ENCODE data around the gene SERPINA9. TPM values are rescaled to one million over a fixed set of nuclear protein-coding genes. Genes with fewer than 3 reads are reported as not detected.

Gene SERPINA9
- total RNA-seq, 8 experiments from 2014 or later = 1.3 TPM; not detected in 7

DNA sequence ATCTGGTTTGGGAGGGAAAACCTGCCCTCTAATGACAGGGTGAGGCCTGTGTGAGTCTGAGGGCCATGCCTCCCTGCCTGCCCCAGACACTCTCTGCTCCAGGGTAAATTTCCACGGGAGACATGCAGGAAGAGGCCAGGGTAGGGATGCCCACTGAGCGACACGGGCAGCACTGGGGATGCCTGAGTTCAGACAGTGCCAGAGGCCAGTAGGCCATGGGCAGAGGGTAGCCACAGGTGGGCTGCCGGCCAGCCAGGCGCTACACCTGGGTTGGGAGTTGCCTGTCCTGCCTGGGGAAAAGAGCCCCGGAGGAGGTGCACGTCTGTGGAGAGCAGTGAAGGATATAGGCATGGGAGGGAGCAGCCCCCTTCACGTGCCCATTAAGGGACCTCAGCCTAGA lies 29.6 kb upstream of the SERPINA9 start:
- Histone ChIP-seq H3K27ac (no peak overlapping the region), H3K4me1 (replicated peaks in 1 of 2) (no peaks in the 10 kb centered on the region), H3K4me3 (no peak overlapping the region)
- no peak for ATAC-seq (replicated peaks in 6 of 8)
- WGBS, 10 experiments = 0 to 100% (median 76%) methylated on average over 1 to 3 of the region's 8 CpGs; no CpG with 5 or more reads in 5 of the 10 experiments
- in situ Hi-C loops (cut with MboI; ENCODE audit: low pct_unique_long_range_greater_than_20kb in 2 of 9, low sequenced_read_pairs in 9 of 9, unreplicated experiment in 9 of 9) = no loop called here

DNA sequence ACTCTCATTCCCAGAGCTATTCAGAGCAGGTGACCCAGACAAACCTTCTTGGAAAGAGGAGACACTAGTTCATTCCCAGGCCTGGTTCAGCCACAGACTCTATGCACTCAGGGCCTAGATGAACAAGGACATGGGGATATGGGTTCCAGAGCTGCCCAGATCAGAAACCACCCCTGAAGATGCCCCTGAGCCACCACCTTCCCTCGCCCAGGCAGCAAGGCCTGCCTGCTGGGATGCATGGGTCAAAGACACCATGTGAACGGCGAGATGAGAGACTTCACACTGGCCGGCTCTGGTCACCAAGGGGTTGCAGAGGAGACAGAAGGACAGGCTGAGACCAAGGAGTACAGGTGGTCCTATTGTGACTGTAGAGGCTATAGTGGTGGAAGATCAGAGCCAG lies 29.2 kb upstream of the SERPINA9 start:
- ATAC-seq (replicated peaks in 6 of 8) = no peak
- Histone ChIP-seq H3K27ac (no peak overlapping the region), H3K4me3 (no peak overlapping the region), H3K4me1 (replicated peaks in 1 of 2) (no peaks in the 10 kb centered on the region)
- WGBS, 10 experiments = 46 to 100% (median 73%) methylated on average over 1 to 3 of the region's 4 CpGs; no CpG with 5 or more reads in 6 of the 10 experiments
- in situ Hi-C loops (cut with MboI; ENCODE audit: low pct_unique_long_range_greater_than_20kb in 2 of 9, low sequenced_read_pairs in 9 of 9, unreplicated experiment in 9 of 9) = no loop called here

DNA sequence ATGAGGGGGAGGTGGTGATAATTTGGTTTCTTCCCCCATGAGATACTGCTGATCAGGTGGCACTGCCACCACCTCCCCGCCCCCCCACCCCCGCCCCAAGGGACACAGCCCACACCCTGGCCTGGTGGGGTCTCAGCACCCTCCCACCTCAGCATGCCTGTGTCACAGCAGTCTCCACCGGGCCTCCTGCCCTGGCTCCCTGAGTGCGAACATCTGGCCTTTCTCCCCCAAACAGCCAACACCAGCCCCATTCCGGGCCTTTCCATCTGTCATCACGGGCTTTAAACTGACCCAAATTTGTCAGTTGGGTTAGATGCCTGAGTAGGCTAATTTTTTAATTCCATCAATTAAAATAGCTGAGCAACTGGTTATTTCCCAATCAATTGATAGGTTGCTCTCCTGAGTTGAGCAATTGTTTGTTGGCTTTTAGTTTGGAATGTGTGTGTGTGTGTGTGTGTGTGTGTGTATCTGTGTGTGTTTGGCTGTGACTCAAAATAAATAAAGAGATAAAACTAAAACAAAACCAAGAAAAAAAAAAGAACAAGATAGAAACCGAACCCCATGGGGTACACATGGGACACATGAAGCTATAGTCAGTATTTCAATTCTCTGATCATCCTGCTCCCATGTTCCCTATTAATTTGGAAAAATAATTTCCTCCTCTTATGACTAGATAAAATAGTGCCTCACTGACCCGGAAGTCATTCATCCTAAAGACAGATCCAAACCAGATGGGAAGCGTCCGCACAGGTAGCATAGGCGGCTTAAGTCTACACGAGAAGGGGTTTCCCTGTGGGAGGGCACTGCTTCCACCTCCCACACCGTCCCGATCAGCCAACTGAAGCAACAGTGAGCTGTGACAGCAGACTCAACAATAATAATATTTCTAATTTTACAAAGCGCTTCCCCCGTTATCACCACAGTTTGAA lies 25.9 kb upstream of the SERPINA9 start:
- H3K4me1 ChIP-seq (replicated peaks in 1 of 2) = no peaks in the 10 kb centered on the region
- no peak overlapping the region for H3K4me3 ChIP-seq
- no peak for ATAC-seq (replicated peaks in 6 of 8)
- no peak overlapping the region for H3K27ac ChIP-seq
- 17 to 98% (median 55%) methylated on average over 1 to 10 of the region's 16 CpGs; no CpG with 5 or more reads in 2 of the 10 experiments for WGBS, 10 experiments
- in situ Hi-C loops (cut with MboI; ENCODE audit: low pct_unique_long_range_greater_than_20kb in 2 of 9, low sequenced_read_pairs in 9 of 9, unreplicated experiment in 9 of 9) = no loop called here

DNA sequence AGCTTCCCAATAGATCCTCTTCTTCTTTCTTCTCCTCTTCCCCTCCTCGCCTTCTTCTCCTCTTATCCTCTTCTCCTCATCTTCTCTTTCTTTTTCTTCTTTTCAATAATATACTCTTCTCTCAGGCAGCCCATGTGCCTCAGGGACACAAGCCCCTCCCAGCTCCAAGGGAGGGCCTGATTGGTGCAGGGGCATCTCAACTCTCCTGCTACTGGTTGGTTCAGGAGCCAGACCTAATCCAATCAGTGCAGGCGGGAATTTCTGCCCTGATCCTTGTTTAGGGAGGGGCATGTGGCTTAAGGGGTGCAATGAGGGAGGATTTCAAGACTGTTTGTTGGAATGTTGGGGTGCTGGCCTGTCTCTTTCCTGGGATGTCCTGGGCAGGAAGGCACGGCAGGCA lies 24.3 kb upstream of the SERPINA9 start:
- H3K4me3 ChIP-seq = no peak overlapping the region
- H3K27ac ChIP-seq = no peak overlapping the region
- peak in 1 of 8 experiments; percentile 36 for ATAC-seq (replicated peaks in 6 of 8)
- in situ Hi-C loops (cut with MboI; ENCODE audit: low pct_unique_long_range_greater_than_20kb in 2 of 9, low sequenced_read_pairs in 9 of 9, unreplicated experiment in 9 of 9) = no loop called here
- 28 to 88% (median 63%) methylated on average over 1 to 3 of the region's 3 CpGs; no CpG with 5 or more reads in 3 of the 10 experiments for WGBS, 10 experiments
- no peaks in the 10 kb centered on the region for H3K4me1 ChIP-seq (replicated peaks in 1 of 2)

DNA sequence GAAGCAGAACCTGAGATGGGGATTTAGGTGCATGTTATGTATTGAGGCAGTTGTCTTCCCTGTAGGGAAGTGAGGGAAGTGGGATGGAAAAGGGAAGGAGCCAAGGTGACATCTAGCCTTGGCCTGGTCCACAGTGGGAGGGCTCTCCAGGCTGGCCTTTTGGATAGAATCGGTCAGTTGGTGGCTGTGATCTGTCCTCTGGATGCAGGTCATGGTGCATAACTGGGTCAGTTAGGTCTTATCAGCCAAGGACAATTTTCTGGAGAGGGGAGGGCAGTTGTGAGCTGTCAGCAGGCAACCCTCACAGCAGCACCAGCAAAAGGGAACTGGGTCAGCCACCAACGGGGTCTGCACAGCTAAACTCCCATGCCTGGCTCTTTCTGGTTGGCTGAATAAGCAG lies 23.7 kb upstream of the SERPINA9 start:
- in situ Hi-C loops (cut with MboI; ENCODE audit: low pct_unique_long_range_greater_than_20kb in 2 of 9, low sequenced_read_pairs in 9 of 9, unreplicated experiment in 9 of 9) = no loop called here
- 0 to 100% (median 70%) methylated on average over 1 to 2 of the region's 2 CpGs; no CpG with 5 or more reads in 3 of the 10 experiments for WGBS, 10 experiments

DNA sequence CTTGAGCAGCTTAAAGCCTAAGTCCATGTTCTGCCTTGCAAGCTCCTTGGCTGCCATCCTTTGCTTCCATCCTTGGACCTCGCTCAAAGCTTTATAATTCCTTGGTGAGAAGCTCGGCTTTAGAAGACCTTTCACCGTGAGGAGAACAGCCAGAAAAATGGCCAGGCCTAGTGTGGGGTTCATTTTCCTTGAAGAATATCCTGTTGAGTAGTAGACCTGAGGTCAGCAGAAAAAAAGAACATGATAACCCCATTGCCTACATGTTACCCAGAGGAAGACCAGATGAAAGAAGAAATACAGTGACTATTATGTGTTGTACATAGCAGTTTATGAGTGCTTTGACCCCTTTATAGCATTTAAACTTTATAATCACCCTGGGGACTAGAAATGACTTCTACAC lies 22.2 kb upstream of the SERPINA9 start:
- Histone ChIP-seq H3K4me3 (no peak overlapping the region), H3K4me1 (replicated peaks in 1 of 2) (no peaks in the 10 kb centered on the region), H3K27ac (no peak overlapping the region)
- in situ Hi-C loops (cut with MboI; ENCODE audit: low pct_unique_long_range_greater_than_20kb in 2 of 9, low sequenced_read_pairs in 9 of 9, unreplicated experiment in 9 of 9) = no loop called here
- no peak for ATAC-seq (replicated peaks in 6 of 8)
- WGBS, 10 experiments = 20 to 92% (median 79%) methylated on average over 2 to 3 of the region's 3 CpGs; no CpG with 5 or more reads in 3 of the 10 experiments

More for the DNA sequence above, 23.7 kb upstream of the SERPINA9 start:
- ATAC-seq (replicated peaks in 6 of 8) = no peak
- Histone ChIP-seq H3K27ac (no peak overlapping the region), H3K4me1 (replicated peaks in 1 of 2) (no peaks in the 10 kb centered on the region), H3K4me3 (no peak overlapping the region)

DNA sequence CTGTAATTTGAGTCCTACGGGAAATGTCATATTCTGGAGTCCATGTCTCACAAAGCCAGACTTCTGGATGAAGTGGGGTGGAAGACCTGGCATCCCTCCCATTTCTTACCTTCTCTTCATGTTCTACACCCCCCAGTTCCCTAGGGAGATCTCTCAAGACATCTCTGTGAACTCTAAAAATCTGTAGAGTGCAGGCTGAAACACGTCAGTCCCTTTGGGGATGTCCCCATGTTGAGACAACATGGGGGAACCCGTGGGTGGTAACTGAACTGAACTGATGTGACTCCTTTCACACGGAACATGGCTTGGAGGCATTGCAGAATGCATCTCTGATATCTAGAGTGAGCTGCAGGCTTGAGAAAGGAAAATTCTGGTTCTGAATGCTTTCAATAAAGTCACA lies 18.1 kb upstream of the SERPINA9 start:
- H3K4me3 ChIP-seq = no peak overlapping the region
- in situ Hi-C loops (cut with MboI; ENCODE audit: low pct_unique_long_range_greater_than_20kb in 2 of 9, low sequenced_read_pairs in 9 of 9, unreplicated experiment in 9 of 9) = no loop called here
- no peak for ATAC-seq (replicated peaks in 6 of 8)
- no peak overlapping the region for H3K27ac ChIP-seq
- no peaks in the 10 kb centered on the region for H3K4me1 ChIP-seq (replicated peaks in 1 of 2)
- WGBS, 10 experiments = 40 to 88% (median 71%) methylated on average over 1 to 3 of the region's 4 CpGs; no CpG with 5 or more reads in 4 of the 10 experiments

DNA sequence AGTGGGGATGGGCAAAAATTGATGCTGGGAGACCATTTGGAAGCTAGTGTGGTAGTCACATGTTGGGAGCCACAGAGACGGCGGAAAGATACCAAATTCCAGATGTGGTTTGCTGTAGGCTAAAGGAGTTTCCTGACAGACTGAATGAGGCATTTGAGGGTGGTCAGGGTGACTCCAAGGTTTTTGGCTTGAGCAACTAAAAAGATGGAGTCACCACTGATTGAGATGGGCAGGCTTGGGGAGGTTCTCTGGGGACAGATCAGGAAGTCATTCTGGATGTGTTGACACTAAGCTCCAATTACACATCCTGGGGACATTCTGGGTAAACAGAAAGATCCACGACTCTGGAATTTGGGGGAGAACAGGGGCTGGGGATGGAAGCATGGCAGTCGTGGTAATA lies 15.5 kb upstream of the SERPINA9 start:
- Histone ChIP-seq H3K4me3 (no peak overlapping the region), H3K27ac (no peak overlapping the region), H3K4me1 (replicated peaks in 1 of 2) (no peaks in the 10 kb centered on the region)
- WGBS, 10 experiments = 0 to 100% (median 24%) methylated on average over 1 to 2 of the region's 4 CpGs; no CpG with 5 or more reads in 3 of the 10 experiments
- no peak for ATAC-seq (replicated peaks in 6 of 8)
- in situ Hi-C loops (cut with MboI; ENCODE audit: low pct_unique_long_range_greater_than_20kb in 2 of 9, low sequenced_read_pairs in 9 of 9, unreplicated experiment in 9 of 9) = no loop called here

DNA sequence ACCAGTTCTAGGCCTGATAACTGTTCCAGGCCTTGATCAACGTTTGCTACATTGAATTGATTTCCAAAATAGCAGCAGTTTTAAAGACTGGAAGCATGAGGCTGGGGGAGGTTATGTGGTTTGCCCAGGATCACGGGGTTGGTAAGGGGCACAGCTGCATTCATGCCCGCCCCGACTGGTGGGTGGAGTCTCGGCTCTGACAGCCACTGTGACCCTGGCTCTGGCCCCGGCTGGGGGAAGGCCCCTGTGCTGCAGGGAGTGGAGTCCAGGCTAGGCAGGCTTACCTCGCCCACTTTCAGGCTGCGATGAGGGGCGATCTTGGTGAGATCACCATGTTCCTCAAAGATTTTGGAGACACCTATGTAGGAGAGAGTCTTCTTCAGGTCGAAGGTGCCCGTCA lies 13.3 kb upstream of the SERPINA9 start:
- in situ Hi-C loops (cut with MboI; ENCODE audit: low pct_unique_long_range_greater_than_20kb in 2 of 9, low sequenced_read_pairs in 9 of 9, unreplicated experiment in 9 of 9) = no loop called here
- peaks cover 0 to 3% of the 10 kb centered on the region in 2 donors for H3K4me1 ChIP-seq (replicated peaks in 1 of 2)
- WGBS, 10 experiments = 18 to 100% (median 73%) methylated on average over 1 to 8 of the region's 11 CpGs; no CpG with 5 or more reads in 2 of the 10 experiments
- H3K27ac ChIP-seq = no peak overlapping the region
- ATAC-seq (replicated peaks in 6 of 8) = no peak
- no peak overlapping the region for H3K4me3 ChIP-seq

DNA sequence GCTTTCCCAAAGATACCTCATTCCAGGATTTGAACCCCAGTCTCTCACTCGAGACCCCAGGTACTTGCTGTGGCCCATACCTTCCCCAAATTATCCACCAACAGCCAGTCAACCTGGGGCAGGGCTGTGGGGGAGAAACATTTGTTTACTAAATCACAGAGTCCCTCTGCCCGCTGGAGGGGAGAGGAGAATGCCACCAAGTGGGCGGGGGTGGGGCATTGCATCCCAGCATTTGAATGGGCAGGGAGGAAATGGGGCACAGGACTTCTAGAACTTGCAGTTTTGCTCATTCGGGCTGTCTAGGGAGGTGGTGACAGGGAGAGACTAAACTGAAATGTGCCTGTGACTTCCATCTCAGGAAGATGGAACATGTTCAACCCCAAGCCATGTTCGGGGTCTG lies 10.9 kb upstream of the SERPINA9 start:
- no peak for ATAC-seq (replicated peaks in 6 of 8)

DNA sequence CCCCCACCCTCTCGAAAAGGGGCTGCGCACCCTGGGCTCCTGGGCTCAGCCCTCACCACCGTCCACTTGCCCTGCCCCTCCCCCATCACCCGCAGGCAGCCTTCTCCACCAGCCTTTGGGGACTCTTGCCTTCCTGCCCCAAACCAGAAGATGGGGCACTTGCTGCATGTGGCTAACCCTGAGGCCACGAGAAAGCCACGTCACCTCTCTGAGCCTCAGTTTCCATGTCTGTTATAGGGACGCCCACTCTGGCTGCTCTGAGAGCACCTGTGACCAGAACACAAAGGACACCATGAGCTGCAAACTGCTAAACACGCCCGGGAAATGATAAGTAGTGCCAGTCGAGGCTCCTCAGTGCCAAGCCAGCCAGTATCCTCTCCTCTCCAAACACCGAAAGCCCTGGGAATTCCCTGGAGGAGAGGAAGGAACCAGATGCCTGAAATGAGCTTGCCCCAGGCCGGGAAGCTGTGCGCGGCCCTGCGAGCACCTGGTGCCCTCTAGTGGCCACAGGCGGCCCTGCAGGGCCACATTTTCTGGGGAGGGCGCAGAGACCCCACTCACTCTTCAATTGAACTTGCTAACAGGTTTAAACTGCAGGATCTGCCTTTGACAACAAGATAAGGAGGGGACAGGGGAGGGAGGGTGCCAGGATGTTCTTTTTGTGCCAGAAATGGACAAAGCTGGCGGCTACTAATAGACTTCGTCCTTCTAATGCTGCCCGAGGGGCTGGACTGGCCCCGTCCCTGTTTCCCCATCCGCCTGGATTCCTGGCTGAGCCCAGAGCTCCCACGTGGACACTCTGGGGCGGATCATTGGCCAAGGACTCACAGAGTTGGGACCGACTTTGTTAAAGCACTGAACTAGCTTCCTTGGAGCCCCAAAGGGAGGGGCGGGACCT lies 10.2 kb upstream of the SERPINA9 start:
- 0 to 76% (median 20%) methylated on average over 1 to 7 of the region's 26 CpGs; no CpG with 5 or more reads in 3 of the 10 experiments for WGBS, 10 experiments
- no peak overlapping the region for H3K27ac ChIP-seq
- ATAC-seq (replicated peaks in 6 of 8) = peak; percentile 85 to 96 (median 90)
- no peak overlapping the region for H3K4me3 ChIP-seq
- in situ Hi-C loops (cut with MboI; ENCODE audit: low pct_unique_long_range_greater_than_20kb in 2 of 9, low sequenced_read_pairs in 9 of 9, unreplicated experiment in 9 of 9) = no loop called here
- H3K4me1 ChIP-seq (replicated peaks in 1 of 2) = peaks cover 3 to 4% of the 10 kb centered on the region in 2 donors

More for the DNA sequence above, 10.9 kb upstream of the SERPINA9 start:
- H3K4me1 ChIP-seq (replicated peaks in 1 of 2) = peaks cover 3 to 4% of the 10 kb centered on the region in 2 donors
- H3K4me3 ChIP-seq = no peak overlapping the region
- in situ Hi-C loops (cut with MboI; ENCODE audit: low pct_unique_long_range_greater_than_20kb in 2 of 9, low sequenced_read_pairs in 9 of 9, unreplicated experiment in 9 of 9) = no loop called here
- no peak overlapping the region for H3K27ac ChIP-seq
- 20 to 100% (median 49%) methylated on average over 1 to 3 of the region's 5 CpGs; no CpG with 5 or more reads in 7 of the 10 experiments for WGBS, 10 experiments

DNA sequence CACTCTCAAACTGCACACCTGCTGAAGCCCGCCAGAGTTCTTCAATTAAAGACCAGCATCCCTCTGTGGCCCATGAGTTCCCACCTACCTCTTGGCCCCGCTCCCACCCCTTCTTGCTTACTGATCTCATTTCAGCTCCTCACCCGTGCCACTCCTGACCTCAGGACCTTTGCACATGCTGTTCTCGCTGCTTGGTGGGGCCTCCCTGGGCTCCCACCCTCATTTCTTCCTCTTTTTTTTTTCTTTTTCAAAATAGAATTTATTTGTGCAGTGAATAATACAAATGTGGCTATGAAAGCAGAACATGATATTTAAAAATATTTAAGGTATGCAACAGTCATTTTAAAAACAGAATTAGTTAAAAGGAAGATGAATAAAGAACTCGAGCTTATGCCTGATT lies 8.5 kb upstream of the SERPINA9 start:
- 26 to 100% (median 86%) methylated on average over 1 to 4 of the region's 5 CpGs; no CpG with 5 or more reads in 1 of the 10 experiments for WGBS, 10 experiments
- H3K4me1 ChIP-seq (replicated peaks in 1 of 2) = peaks cover 3 to 4% of the 10 kb centered on the region in 2 donors
- in situ Hi-C loops (cut with MboI; ENCODE audit: low pct_unique_long_range_greater_than_20kb in 2 of 9, low sequenced_read_pairs in 9 of 9, unreplicated experiment in 9 of 9) = no loop called here
- H3K27ac ChIP-seq = no peak overlapping the region
- ATAC-seq (replicated peaks in 6 of 8) = no peak
- H3K4me3 ChIP-seq = no peak overlapping the region
